Mucosa of stomach (tissue), 1 donor: ENCODE measurements around the gene FBXO45.
"Not testable (repeated sequence)": the region's sequence is repeated elsewhere in the genome, so short reads cannot be mapped to it uniquely, and the experiment has no call there.

Experiments
- H3K27me3 ChIP-seq: one replicate; pipeline ENCODE4 v1.7.0; 2013; ENCODE audit warnings: mild to moderate bottlenecking, low read length; ENCODE audit not compliant: control insufficient read depth, insufficient read depth
- H3K36me3 ChIP-seq: one replicate; pipeline ENCODE4 v1.7.0; 2013; ENCODE audit warnings: low read length; ENCODE audit not compliant: control insufficient read depth, insufficient read depth
- H3K4me1 ChIP-seq: one replicate; pipeline ENCODE4 v1.7.0; 2013; ENCODE audit warnings: mild to moderate bottlenecking, low read length; ENCODE audit not compliant: control insufficient read depth, insufficient read depth
- H3K4me3 ChIP-seq: one replicate; pipeline ENCODE4 v1.7.0; 2013; ENCODE audit warnings: low read length
- H3K9ac ChIP-seq: one replicate; pipeline ENCODE4 v1.7.0; 2013; ENCODE audit warnings: mild to moderate bottlenecking, low read length, moderate library complexity
- H3K9me3 ChIP-seq: one replicate; pipeline ENCODE4 v1.7.0; 2013; ENCODE audit warnings: mild to moderate bottlenecking, low read length, moderate library complexity; ENCODE audit not compliant: control insufficient read depth
- donor health status: Pancreatic carcinoma.

Gene FBXO45

GRCh38 chr3:196541684-196542445 lies 26.6 kb upstream of the FBXO45 start:
- H3K4me1 ChIP-seq, result no peaks in the 10 kb centered on the region
- no peak overlapping the region for H3K4me3 ChIP-seq
- no peaks in the 10 kb centered on the region for H3K36me3 ChIP-seq
- H3K9ac ChIP-seq, result no peak overlapping the region
- H3K27me3 ChIP-seq, result no peaks in the 10 kb centered on the region
- no peaks in the 10 kb centered on the region for H3K9me3 ChIP-seq

GRCh38 chr3:196544491-196544992 lies 23.9 kb upstream of the FBXO45 start:
- H3K9ac ChIP-seq, result no peak overlapping the region
- H3K9me3 ChIP-seq, result no peaks in the 10 kb centered on the region
- H3K27me3 ChIP-seq, result no peaks in the 10 kb centered on the region
- no peaks in the 10 kb centered on the region for H3K4me1 ChIP-seq
- H3K4me3 ChIP-seq, result no peak overlapping the region
- H3K36me3 ChIP-seq, result no peaks in the 10 kb centered on the region

- H3K36me3 ChIP-seq, result no peaks in the 10 kb centered on the region
- no peak overlapping the region for H3K4me3 ChIP-seq
- no peaks in the 10 kb centered on the region for H3K9me3 ChIP-seq
- no peaks in the 10 kb centered on the region for H3K4me1 ChIP-seq
- H3K27me3 ChIP-seq, result no peaks in the 10 kb centered on the region
- no peak overlapping the region for H3K9ac ChIP-seq
These were observed 21.9 kb upstream of the FBXO45 start for GRCh38 chr3:196546537-196546936.

- H3K9ac ChIP-seq, result no peak overlapping the region
- no peaks in the 10 kb centered on the region for H3K27me3 ChIP-seq
- no peaks in the 10 kb centered on the region for H3K36me3 ChIP-seq
- H3K4me3 ChIP-seq, result no peak overlapping the region
- no peaks in the 10 kb centered on the region for H3K9me3 ChIP-seq
- no peaks in the 10 kb centered on the region for H3K4me1 ChIP-seq
These were observed 21.4 kb upstream of the FBXO45 start for GRCh38 chr3:196547067-196547466.

- not testable (repeated sequence) for H3K4me3 ChIP-seq, H3K36me3 ChIP-seq, H3K27me3 ChIP-seq, H3K4me1 ChIP-seq, H3K9ac ChIP-seq, H3K9me3 ChIP-seq
These were observed 19.1 kb upstream of the FBXO45 start for GRCh38 chr3:196549312-196549711.

- H3K36me3 ChIP-seq, H3K9me3 ChIP-seq, H3K4me1 ChIP-seq, H3K27me3 ChIP-seq, H3K9ac ChIP-seq, H3K4me3 ChIP-seq: not testable (repeated sequence)
These were observed 18.3 kb upstream of the FBXO45 start for GRCh38 chr3:196550172-196550571.

- no peak overlapping the region for H3K4me3 ChIP-seq
- H3K9me3 ChIP-seq, result no peaks in the 10 kb centered on the region
- no peaks in the 10 kb centered on the region for H3K27me3 ChIP-seq
- H3K9ac ChIP-seq, result no peak overlapping the region
- H3K4me1 ChIP-seq, result no peaks in the 10 kb centered on the region
- no peaks in the 10 kb centered on the region for H3K36me3 ChIP-seq
These were observed 16.2 kb upstream of the FBXO45 start for GRCh38 chr3:196552253-196552652.

- H3K9ac ChIP-seq, result no peak overlapping the region
- no peaks in the 10 kb centered on the region for H3K27me3 ChIP-seq
- H3K36me3 ChIP-seq, result no peaks in the 10 kb centered on the region
- no peaks in the 10 kb centered on the region for H3K9me3 ChIP-seq
- no peaks in the 10 kb centered on the region for H3K4me1 ChIP-seq
- no peak overlapping the region for H3K4me3 ChIP-seq
These were observed 14.9 kb upstream of the FBXO45 start for GRCh38 chr3:196553551-196553950.

GRCh38 chr3:196554205-196554604 lies 14.3 kb upstream of the FBXO45 start:
- no peaks in the 10 kb centered on the region for H3K9me3 ChIP-seq
- H3K27me3 ChIP-seq, result no peaks in the 10 kb centered on the region
- no peaks in the 10 kb centered on the region for H3K4me1 ChIP-seq
- H3K36me3 ChIP-seq, result no peaks in the 10 kb centered on the region
- no peak overlapping the region for H3K9ac ChIP-seq
- no peak overlapping the region for H3K4me3 ChIP-seq

- Histone ChIP-seq H3K9me3 (no peaks in the 10 kb centered on the region), H3K4me1 (no peaks in the 10 kb centered on the region), H3K9ac (no peak overlapping the region), H3K27me3 (no peaks in the 10 kb centered on the region), H3K4me3 (no peak overlapping the region), H3K36me3 (no peaks in the 10 kb centered on the region)
These were observed 13.2 kb upstream of the FBXO45 start for GRCh38 chr3:196555295-196555694.

GRCh38 chr3:196557236-196557635 lies 11.2 kb upstream of the FBXO45 start:
- H3K27me3 ChIP-seq, result no peaks in the 10 kb centered on the region
- H3K36me3 ChIP-seq, result no peaks in the 10 kb centered on the region
- H3K4me3 ChIP-seq, result no peak overlapping the region
- H3K9ac ChIP-seq, result no peak overlapping the region
- H3K9me3 ChIP-seq, result no peaks in the 10 kb centered on the region
- no peaks in the 10 kb centered on the region for H3K4me1 ChIP-seq

GRCh38 chr3:196558476-196558875 lies 10.0 kb upstream of the FBXO45 start:
- no peaks in the 10 kb centered on the region for H3K27me3 ChIP-seq
- H3K36me3 ChIP-seq, result no peaks in the 10 kb centered on the region
- H3K9me3 ChIP-seq, result no peaks in the 10 kb centered on the region
- no peaks in the 10 kb centered on the region for H3K4me1 ChIP-seq
- no peak overlapping the region for H3K9ac ChIP-seq
- no peak overlapping the region for H3K4me3 ChIP-seq

GRCh38 chr3:196559826-196560225 lies 8.6 kb upstream of the FBXO45 start:
- Histone ChIP-seq H3K4me1 (no peaks in the 10 kb centered on the region), H3K27me3 (no peaks in the 10 kb centered on the region), H3K36me3 (no peaks in the 10 kb centered on the region), H3K9ac (no peak overlapping the region), H3K4me3 (no peak overlapping the region), H3K9me3 (no peaks in the 10 kb centered on the region)
